DMS 273 (cell line): ENCODE data around the gene PPP1R15B.

ENCODE experiments used
- DNase-seq: peaks from one replicate; lab custom pipeline; 2025; ENCODE audit not compliant: unreplicated experiment; lab: John Stamatoyannopoulos, UW

Gene PPP1R15B

DNA sequence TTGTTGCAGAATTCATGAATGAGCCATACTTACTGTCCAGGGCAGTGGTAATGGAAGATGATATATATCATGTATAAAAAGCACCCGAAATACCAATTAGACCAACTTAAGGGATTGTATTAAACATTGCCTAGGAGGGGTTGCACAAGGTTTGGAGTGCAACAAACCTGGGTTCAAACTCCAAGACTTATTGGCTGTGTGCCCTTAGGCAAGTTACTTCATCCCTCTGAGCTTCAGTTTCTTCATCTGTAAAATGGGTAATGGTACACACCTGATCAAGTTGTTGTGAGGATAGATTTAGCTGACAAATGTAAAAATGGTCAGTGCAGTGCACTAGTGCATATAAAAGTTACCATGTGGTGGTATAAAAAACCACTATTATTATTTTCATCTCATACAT, 9.8 kb upstream of the PPP1R15B start:
- no peak for DNase-seq

GRCh38 chr1:204420039-204421004, 8.7 kb upstream of the PPP1R15B start:
- DNase-seq, result peak; percentile 33

DNA sequence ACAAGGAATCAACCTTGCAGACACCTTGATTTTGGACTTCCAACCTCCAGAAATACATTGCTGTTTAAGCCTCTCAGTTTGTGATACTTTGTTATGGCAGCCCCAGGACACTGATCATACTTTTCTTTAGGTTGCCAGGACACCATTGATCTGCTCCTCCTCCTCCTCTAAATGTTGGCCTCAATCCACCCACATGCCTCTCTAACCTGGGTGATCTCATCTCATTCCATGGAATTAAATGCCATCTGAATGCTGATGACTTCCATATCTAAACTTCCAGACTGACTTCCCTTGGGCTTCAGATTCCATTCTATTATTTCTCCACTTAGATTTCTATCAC, 7.4 kb upstream of the PPP1R15B start:
- peak; percentile 71 for DNase-seq

DNA sequence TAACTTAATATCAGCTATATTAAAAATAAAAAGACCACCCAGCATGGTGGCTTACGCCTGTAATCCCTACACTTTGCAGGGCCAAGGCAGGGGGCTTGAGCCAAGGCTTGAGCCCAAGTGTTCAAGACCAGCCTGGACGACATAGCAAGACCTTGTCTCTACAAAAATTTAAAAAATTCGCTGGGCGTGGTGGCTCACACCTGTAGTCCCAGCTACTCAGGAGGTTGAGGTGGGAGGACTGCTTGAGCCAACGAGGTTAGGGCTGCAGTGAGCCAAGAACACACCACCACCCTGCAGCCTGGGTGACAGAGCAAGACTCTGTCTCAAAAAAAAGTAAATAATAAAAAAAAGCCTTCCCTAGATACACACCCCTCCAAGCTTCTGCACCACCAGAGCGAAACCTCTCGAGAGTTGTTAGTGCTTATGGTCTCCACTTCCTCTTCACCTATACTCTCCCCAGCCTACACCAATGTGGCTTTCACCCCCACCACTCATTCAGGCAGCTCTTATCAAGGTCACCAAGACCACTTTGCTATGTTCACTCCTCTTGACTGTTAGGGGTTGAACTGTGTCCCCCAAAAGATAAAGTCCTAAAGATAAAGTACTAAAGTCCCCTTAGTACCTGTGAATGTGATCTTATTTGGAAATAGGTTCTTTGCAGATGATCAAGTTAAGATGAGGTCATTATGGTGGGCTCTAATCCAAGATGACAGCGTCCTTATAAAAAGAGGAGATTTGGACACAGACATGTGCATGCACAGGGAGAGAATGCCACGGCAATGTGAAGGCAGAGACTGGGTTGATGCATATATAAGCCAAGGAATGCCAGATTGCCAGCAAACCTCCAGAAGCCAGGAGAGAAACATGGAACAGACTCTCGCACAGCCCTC, 6.8 kb upstream of the PPP1R15B start:
- DNase-seq, result peak; percentile 71

- DNase-seq, result peak; percentile 90
These were observed 5.7 kb upstream of the PPP1R15B start for GRCh38 chr1:204417074-204417997.

- DNase-seq, result no peak
These were observed 5.0 kb upstream of the PPP1R15B start for GRCh38 chr1:204416589-204417073.

DNA sequence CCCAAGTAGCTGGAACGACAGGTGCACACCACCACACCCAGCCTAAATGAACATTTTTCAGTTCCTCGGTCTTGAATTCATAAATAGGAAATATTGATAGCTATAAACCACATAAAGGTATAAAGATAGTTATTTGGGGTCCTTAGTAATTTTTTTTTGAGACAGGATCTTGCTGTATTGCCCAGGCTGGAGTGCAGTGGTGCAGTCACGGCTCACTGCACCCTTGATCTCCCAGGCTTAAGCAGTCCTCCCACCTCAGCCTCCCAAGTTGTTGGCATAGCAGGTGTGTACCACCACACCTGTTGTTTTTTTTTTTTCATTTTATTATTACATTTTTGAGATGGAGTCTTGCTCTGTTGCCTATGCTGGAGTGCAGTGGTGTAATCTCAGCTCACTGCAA, 3.7 kb upstream of the PPP1R15B start:
- DNase-seq, result no peak

GRCh38 chr1:204414016-204414415, 2.4 kb upstream of the PPP1R15B start:
- DNase-seq, result no peak

DNA sequence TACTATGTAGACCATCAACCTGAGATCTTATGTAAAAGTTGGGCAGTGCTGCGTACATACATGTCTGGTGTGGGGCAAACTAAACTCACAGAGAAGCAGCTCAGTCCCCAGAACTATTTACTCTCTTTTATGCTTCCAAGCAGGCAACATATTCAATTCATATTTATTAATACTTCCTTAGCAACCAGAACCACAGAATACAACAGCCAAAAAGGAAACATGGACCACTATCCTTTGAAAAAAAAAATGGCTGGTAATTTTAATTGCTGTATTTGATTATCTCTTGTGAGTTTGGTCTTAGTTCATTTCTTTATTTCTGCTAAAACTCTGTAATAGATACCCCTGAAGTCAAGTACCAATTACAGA, 1.5 kb upstream of the PPP1R15B start:
- DNase-seq, result no peak

- peak; percentile 83 for DNase-seq
These were observed 748 bp downstream of the PPP1R15B start for GRCh38 chr1:204410688-204411450.

GRCh38 chr1:204409836-204410687, 1.6 kb downstream of the PPP1R15B start:
- no peak for DNase-seq

GRCh38 chr1:204409123-204409522, 2.5 kb downstream of the PPP1R15B start:
- peak; percentile 36 for DNase-seq

- no peak for DNase-seq
These were observed 3.0 kb downstream of the PPP1R15B start for GRCh38 chr1:204408602-204409001.

GRCh38 chr1:204408074-204408507, 3.5 kb downstream of the PPP1R15B start:
- DNase-seq, result peak; percentile 89

- no peak for DNase-seq
These were observed 4.2 kb downstream of the PPP1R15B start for GRCh38 chr1:204407295-204407971.

GRCh38 chr1:204406621-204407020, 5.0 kb downstream of the PPP1R15B start:
- no peak for DNase-seq

DNA sequence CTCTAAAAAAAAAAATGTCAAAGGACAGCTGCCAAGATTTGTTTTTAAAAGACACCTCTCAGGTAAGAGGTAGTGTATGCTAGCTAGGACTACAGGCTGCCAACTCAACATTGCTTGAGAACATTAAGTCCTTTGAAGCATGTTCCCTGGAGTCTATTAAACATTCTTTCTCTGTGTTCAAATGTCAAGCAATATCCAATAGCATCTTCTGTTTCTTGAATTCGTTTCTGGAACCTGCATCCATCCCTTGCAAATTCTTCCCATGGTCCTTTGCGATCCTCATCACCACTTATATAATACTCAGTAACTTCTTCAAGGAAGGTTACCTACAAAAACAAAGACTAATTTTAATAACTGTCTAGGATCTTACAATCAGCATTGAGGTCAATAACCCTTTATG, 5.6 kb downstream of the PPP1R15B start:
- DNase-seq, result no peak

DNA sequence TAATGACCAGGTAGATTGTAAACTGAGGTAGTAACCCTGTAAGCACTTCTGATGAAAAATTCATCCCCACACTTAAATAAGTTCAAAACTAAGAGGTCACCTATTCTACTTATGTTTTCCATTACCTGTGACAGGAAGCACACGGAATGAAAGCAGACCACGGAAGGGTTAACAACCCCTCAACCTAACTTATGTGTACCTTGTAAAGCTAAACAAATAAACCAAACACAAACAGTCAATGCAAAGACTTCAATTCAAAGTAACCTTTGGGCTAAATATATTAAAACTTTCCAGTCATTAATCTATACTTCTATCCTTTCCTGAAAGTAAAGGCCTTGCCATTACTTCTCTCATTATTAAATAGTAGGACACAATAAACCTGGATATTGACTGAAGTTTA, 7.0 kb downstream of the PPP1R15B start:
- DNase-seq, result no peak
